GM19193 (cell line): ENCODE measurements around the gene CLSTN2.

Experiments
- POLR2A ChIP-seq: IDR thresholded peaks from 4 replicates; pipeline ENCODE4 v1.6.1; 2011; ENCODE audit not compliant: insufficient read depth, insufficient read length; ENCODE audit errors: extremely low read depth

Gene CLSTN2

GRCh38 chr3:140078940-140079339 lies 144.0 kb downstream of the CLSTN2 start:
- no peak for TF ChIP-seq POLR2A

GRCh38 chr3:140081887-140082286 lies 146.9 kb downstream of the CLSTN2 start:
- no peak for TF ChIP-seq POLR2A

- no peak for TF ChIP-seq POLR2A
Measured at GRCh38 chr3:140085001-140085400, 150.0 kb downstream of the CLSTN2 start.

GRCh38 chr3:140086642-140087041 lies 151.7 kb downstream of the CLSTN2 start:
- TF ChIP-seq POLR2A, result no peak

GRCh38 chr3:140088058-140088457 lies 153.1 kb downstream of the CLSTN2 start:
- no peak for TF ChIP-seq POLR2A

GRCh38 chr3:140088513-140088912 lies 153.5 kb downstream of the CLSTN2 start:
- TF ChIP-seq POLR2A, result no peak

- no peak for TF ChIP-seq POLR2A
Measured at GRCh38 chr3:140089403-140090072, 154.6 kb downstream of the CLSTN2 start.

GRCh38 chr3:140091143-140091542 lies 156.2 kb downstream of the CLSTN2 start:
- no peak for TF ChIP-seq POLR2A

- TF ChIP-seq POLR2A, result no peak
Measured at GRCh38 chr3:140092848-140093536, 158.0 kb downstream of the CLSTN2 start.

- no peak for TF ChIP-seq POLR2A
Measured at GRCh38 chr3:140093742-140094141, 158.8 kb downstream of the CLSTN2 start.

- TF ChIP-seq POLR2A, result no peak
Measured at GRCh38 chr3:140094487-140094886, 159.5 kb downstream of the CLSTN2 start.

GRCh38 chr3:140096037-140096436 lies 161.1 kb downstream of the CLSTN2 start:
- no peak for TF ChIP-seq POLR2A

- no peak for TF ChIP-seq POLR2A
Measured at GRCh38 chr3:140097874-140098635, 163.1 kb downstream of the CLSTN2 start.

- no peak for TF ChIP-seq POLR2A
Measured at GRCh38 chr3:140100479-140100878, 165.5 kb downstream of the CLSTN2 start.

- TF ChIP-seq POLR2A, result no peak
Measured at GRCh38 chr3:140103166-140103565, 168.2 kb downstream of the CLSTN2 start.
